ENCODE measurements around the gene CHMP1A.
"Not testable (repeated sequence)": the region's sequence is repeated elsewhere in the genome, so short reads cannot be mapped to it uniquely, and the experiment has no call there.

Gene CHMP1A

GRCh38 chr16:89656435-89657121, 930 bp downstream of the CHMP1A start:
- no peak for DNase-seq

DNA sequence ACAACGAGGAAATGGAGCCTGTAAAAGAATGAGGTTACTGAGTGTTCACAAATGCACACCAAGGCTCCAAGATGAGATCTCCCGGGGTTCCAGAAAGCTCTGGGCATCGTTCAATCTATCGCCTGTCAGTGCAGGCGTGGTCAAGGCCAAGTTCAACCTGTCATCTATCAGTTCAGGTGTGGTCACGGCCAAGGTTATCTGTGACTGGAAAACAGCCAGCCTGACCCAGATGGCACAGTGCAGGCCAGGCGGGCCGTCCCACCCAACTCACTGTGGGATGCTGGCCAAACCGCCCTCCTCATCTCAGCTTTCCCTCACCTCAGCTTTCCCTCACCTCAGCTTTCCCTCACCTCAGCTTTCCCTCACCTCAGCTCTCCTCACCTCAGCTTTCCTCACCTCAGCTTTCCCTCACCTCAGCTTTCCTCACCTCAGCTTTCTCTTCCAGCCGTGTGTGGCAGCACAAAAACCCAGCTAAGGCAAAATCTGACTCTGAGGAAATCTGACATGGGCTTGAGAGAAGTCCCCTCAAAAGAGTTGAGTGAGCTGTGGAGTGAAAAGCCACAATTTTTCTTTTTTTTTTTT, 2.4 kb downstream of the CHMP1A start:
- no peak for DNase-seq

DNA sequence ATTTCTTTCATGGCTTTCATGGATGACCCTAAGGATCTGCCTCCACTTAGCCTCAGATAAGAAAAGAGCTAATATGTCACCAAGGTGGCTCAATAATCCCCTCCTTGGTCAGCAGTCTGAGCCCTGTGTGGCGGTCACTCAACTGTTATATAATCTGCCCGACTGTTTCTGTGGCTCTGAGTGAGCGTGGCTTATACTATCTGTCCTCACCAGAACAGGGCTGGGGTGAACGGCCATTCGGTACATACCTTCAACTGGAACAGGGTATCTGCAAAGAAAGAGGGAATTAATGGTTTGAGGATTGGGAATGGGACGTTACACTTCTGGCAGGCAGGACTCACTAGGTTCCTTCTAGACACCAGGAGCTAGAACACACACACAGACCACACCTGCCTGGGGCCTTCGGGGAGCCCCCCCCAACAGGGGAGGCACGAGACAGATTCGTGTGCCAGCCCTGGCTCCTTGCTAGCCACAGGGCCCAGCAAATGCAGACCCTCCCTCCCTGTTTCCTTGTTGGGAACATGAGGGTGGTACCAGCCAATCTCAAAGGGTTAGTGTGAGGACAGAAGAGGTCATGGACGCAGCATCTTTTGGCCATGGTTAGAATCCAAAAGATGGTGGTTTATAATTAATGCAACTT, 3.7 kb downstream of the CHMP1A start:
- DNase-seq = no peak

DNA sequence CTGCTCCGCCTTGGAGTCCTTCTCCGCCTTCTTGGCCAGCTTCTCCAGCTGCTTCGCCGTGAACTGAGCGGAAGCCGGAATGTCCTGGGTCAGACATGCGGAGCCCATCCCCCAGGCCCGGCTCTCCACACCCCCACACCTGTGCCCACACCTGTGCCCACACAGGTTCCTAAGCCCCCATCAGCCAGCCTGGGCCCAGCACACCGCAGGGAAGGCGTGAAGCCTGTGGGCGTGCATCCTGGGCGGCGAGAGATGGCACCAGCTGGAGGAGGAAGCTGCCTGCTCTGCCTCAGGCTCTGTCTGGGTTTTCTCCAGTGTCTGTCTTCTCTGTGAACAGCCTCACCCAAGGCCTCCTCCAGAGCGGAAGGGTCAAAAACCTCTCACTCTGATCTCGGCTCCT, 5.9 kb downstream of the CHMP1A start:
- DNase-seq = no peak

DNA sequence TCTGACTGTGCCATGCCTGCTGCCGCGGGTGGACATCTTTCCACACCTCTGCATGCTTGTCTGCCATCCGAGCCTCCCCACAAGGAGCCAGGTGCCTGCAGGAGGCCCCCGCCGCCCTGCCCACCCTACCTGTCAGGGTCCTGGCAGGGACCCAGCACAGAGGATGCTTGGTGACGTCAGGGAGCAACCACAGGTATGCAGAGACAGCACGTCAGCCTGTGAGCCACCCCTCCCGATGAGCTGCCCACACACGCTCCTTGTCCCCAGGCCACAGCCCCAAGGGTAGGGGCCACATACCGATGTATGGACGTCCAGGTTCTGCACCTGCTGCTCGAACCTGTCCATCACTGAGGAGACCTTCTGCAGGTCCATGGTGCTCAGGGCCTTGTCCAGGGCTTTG, 10.6 kb downstream of the CHMP1A start:
- no peak for DNase-seq

DNA sequence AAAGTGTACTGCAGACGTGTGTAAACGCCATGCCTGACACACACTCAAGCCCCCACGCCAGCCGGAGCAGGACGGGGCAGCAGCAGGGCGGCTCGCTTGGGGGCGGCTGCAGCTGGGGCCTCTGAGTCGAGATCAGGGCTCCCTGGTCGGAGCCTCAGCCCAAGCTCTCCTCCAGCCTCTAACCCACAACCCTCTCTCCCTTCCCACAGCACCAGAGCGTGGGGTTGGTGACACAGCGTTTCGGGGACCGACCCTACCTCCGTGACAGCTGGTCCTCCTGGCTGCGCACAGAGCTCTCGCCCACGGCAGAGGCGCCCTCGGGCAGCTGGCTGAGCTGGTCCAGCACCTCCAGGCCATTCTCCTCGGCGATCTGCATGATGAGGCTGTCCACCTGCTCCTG, 11.2 kb downstream of the CHMP1A start:
- DNase-seq = no peak

- no peak for DNase-seq
Observed at GRCh38 chr16:89645122-89645521, 12.4 kb downstream of the CHMP1A start.

- no peak for DNase-seq
Observed at GRCh38 chr16:89643769-89644300, 13.7 kb downstream of the CHMP1A start.

- DNase-seq = no peak
Observed at GRCh38 chr16:89642574-89642973, 14.9 kb downstream of the CHMP1A start.

- no peak for DNase-seq
Observed at GRCh38 chr16:89641458-89642119, 15.9 kb downstream of the CHMP1A start.

DNA sequence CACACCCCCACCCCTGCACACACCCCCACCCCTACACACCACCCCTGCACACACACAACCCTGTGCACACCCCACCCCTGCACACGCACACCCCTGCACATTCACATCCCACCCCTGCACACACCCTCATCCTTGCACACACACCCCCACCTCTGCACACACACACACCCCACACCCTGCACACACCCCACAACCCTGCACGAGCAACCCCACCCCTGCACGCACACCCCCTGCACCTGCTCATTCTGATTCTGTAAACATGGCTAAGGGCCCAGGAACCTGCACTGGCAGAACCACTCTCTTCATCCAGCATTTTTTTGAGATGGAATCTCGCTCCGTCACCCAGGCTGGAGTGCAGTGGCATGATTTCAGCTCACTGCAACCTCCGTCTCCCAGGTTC, 18.1 kb downstream of the CHMP1A start:
- no peak for DNase-seq

DNA sequence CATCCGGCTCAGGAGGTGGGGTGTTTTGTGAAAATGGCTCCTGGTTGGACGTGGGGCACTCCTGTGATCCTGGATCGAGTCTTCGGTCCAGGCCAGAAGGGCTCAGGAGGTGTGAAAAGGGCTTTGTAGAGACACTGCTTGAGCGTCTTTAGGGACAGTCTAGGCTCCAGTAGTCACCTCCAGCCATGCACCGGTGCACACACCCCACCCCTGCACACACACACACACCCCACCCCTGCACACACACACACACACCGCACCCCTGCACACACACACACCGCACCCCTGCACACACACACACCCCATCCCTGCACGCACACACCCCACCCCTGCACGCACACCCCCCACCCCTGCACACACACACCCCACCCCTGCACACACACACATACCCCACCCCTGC, 19.1 kb downstream of the CHMP1A start:
- no peak for DNase-seq

- DNase-seq = no peak
Observed at GRCh38 chr16:89637379-89637778, 20.1 kb downstream of the CHMP1A start.

DNA sequence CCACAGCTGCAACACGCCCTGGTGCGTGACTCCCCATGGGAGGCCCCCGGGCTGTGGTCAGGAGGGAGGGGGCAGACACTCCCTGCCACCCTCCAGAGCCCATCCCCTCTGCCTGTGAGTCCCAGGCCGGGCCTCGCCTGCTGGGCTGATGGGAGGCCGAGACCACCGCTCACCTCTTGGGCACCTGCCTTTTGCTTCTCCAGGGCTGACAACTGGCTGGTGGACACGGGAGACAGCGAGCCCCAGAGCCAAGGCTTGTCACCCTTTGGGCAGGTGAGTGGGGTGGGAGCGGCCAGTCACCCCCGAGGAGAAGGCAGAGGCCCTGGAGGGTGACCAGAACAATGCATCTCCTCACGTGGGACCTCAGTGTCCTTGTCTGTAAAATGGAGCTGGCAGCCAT, 20.8 kb downstream of the CHMP1A start:
- no peak for DNase-seq

DNA sequence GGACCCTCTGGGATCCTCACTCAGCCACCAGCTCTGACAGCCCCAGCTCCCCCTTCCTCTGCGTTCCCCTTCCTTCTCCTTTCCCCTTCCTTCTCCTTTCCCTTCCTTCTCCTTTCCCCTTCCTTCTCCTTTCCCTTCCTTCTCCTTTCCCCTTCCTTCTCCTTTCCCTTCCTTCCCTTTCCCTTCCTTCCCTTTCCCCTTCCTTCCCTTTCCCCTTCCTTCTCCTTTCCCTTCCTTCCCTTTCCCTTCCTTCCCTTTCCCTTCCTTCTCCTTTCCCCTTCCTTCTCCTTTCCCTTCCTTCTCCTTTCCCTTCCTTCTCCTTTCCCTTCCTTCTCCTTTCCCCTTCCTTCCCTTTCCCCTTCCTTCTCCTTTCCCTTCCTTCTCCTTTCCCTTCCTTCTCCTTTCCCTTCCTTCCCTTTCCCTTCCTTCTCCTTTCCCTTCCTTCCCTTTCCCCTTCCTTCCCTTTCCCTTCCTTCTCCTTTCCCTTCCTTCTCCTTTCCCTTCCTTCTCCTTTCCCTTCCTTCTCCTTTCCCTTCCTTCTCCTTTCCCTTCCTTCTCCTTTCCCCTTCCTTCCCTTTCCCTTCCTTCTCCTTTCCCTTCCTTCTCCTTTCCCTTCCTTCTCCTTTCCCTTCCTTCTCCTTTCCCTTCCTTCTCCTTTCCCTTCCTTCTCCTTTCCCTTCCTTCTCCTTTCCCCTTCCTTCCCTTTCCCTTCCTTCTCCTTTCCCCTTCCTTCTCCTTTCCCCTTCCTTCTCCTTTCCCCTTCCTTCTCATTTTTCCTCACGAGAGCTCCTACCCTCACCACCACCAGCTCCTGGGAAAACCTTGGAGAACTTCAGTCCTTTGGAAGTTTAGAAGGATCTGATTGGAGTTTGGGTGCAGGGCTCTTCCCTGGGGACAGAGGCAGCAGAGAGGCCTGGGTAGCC, 22.8 kb downstream of the CHMP1A start:
- DNase-seq = not testable (repeated sequence)

DNA sequence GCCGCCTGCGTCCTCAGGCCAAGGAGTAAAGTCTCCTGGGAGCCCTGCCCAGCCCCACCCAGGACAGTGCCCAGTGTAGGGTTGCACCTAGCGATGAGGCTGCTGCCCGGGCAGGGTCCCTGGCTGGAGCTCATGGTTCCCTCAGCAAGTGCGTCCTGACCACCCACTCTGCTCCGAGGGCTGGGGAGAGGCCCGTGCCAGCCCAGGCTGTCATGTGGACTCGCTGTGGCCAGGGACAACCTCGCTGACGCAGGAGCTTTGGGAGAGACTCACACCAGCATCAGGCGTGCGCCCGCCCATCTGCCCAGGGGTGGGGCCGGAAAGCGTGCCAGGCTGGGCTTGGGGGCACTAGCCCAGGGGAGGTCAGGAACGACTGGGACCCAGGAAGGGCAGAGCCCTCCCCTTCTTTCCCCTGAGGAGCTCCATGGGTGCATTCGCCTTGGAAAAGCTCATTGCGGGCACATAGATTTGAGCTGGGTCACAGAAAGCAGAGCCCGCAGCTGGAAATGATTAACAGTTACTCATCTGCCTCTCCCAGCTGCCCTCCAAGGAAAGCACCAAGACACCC, 24.4 kb downstream of the CHMP1A start:
- no peak for DNase-seq

DNA sequence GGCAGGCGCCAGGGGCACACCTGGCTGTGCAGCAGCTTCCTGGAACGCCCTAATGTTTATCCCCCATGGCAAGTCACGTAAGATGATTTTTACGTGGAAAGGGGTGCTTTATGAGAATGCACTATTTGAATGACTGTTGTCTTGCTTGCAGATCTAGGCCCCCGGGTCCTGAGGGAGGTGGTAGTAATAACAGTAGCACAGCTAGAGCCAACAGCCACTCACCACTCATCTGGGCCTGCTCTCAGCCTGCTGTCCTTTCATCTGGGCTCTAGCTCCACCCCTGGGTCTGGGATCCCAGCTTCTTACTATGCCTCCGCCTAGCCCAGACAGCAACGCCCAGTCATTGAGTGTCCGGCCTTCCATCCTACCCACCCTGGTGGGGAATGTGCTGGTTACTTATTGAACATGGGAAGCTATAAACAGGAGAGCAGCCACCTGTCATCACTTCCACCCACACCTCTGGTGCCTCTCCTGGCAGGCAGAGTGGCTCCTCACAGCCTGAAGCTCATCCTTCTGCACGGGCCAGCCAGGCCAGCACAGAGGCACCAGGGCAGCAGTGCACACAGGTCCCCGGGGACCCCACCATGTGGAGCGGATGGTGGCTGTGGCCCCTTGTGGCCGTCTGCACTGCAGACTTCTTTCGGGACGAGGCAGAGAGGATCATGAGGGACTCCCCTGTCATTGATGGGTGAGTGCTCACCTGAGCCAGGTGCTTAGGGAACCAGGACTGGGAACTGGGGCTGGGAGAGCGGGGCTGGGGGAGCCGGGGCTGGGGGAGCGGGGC, 27.5 kb downstream of the CHMP1A start:
- no peak for DNase-seq

DNA sequence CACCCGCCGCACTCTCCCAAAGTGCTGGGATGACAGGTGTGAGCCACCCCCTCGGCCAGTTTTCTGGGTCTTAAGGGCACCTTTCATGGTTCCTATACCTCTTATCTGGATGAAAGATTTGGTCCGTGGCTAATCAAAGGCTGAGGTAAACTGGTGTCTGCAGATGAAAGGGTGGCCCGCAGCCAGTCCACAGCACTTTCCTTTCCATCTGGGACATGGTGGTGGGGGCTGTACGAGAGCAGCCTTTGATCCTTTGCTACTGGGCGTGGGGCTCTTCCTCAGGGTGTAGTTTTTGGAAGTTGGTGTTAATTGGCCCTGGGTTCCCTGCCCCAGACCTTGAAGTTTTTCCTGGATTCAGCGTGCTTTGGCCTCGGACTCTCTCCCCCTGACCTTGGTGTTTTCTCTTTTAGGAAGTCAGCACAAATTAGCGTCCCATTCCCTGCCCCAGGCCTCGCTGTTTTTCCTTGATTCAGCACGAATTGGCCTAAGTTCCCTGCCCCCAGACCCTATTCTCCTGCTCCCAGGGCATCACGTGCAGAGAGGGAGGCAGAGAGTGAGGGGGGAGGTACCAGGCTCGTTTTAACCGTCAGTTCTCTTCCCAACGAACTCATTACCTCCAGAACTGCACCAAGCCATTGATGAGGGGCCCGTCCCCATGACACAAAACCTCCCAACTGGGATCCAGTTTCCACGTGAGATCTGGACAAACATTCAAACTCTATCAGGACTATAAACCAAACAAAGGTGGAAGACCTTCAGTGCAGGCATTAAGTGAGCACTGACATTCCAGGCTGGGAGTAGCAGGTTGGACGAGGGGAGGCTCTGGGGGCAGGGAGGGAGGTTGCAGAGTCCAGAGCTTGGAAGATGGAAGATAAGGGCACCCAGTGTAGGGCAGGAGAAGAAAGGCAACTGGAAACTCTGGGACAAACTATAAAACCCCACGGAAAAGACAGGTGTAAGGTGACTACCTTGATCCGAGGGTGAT, 32.4 kb downstream of the CHMP1A start:
- no peak for DNase-seq

- no peak for DNase-seq
Observed at GRCh38 chr16:89623511-89624261, 33.8 kb downstream of the CHMP1A start.
